PC-3 (cell line): ENCODE measurements around the gene ZRANB3. TPM values are rescaled to one million over a fixed set of nuclear protein-coding genes. Genes with fewer than 3 reads are reported as not detected.

ENCODE experiments used
- ATAC-seq: fragments of 200-7000 bp; cut with Tn5 transposase; 2 replicates; pipeline ENCODE4 v1.9.1; 2020; ENCODE audit warnings: mild to moderate bottlenecking, moderate library complexity
- BruUV-seq: library from RNA; stranded (reverse); fragments of 400-500 nt; replicated peaks from 2 replicates; lab custom pipeline; 2021; lab: Mats Ljungman, UMichigan
- CTCF ChIA-PET: fragments of 300-600 bp; sonication (Branson Sonifier 250); formaldehyde crosslinking; loops from one replicate; lab custom pipeline; 2022; ENCODE audit warnings: antibody characterized with exemption; lab: Charles Lee
- POLR2A ChIA-PET: fragments of 300-600 bp; sonication (Branson Sonifier 250); formaldehyde crosslinking; loops from one replicate; lab custom pipeline; 2022; ENCODE audit warnings: antibody characterized with exemption; ENCODE audit not compliant: unreplicated experiment; lab: Charles Lee
- DNase-seq: peaks from one replicate; pipeline ENCODE4 v3.0.0-alpha.2; 2015
- H2AFZ ChIP-seq: fragments of 300-600 bp; sonication (generic); 2 replicates; pipeline ENCODE4 v1.6.0; 2016; ENCODE audit warnings: antibody characterized with exemption, low read length
- H3F3A ChIP-seq: fragments of 300-600 bp; sonication (generic); one replicate; pipeline ENCODE4 v1.6.0; 2017; ENCODE audit warnings: antibody characterized with exemption, low read length, control low read depth, mild to moderate bottlenecking; ENCODE audit not compliant: unreplicated experiment
- H3K27ac ChIP-seq: fragments of 300-600 bp; sonication (generic); 2 replicates; pipeline ENCODE4 v1.5.1; 2016; ENCODE audit warnings: mild to moderate bottlenecking, low read length
- H3K27me3 ChIP-seq: fragments of 300-600 bp; sonication (generic); 2 replicates; pipeline ENCODE4 v1.6.1; 2016; ENCODE audit warnings: low read length, mixed read lengths
- H3K36me3 ChIP-seq: fragments of 300-600 bp; sonication (generic); 2 replicates; pipeline ENCODE4 v1.6.1; 2016; ENCODE audit warnings: low read depth, mixed run types, low read length, mixed read lengths
- H3K4me1 ChIP-seq: fragments of 300-600 bp; sonication (generic); 2 replicates; pipeline ENCODE4 v1.5.1; 2016; ENCODE audit warnings: low read length; ENCODE audit not compliant: insufficient read depth
- H3K4me2 ChIP-seq: fragments of 300-600 bp; sonication (generic); 2 replicates; pipeline ENCODE4 v1.6.0; 2016; ENCODE audit warnings: low read length
- H3K4me3 ChIP-seq: fragments of 300-600 bp; sonication (generic); 2 replicates; pipeline ENCODE4 v1.5.1; 2016; ENCODE audit warnings: mild to moderate bottlenecking, low read length, mixed read lengths
- H3K79me2 ChIP-seq: fragments of 300-600 bp; sonication (generic); 2 replicates; pipeline ENCODE4 v1.6.1; 2017; ENCODE audit warnings: low read length, mixed read lengths
- H3K9ac ChIP-seq: fragments of 300-600 bp; sonication (generic); 2 replicates; pipeline ENCODE4 v1.6.0; 2016; ENCODE audit warnings: mild to moderate bottlenecking, low read length
- H3K9me2 ChIP-seq: fragments of 300-600 bp; sonication (generic); replicated peaks from 2 replicates; pipeline ENCODE4 v1.6.1; 2016; ENCODE audit warnings: mixed run types, low read length, mixed read lengths
- H3K9me3 ChIP-seq: fragments of 300-600 bp; sonication (generic); 2 replicates; pipeline ENCODE4 v1.6.1; 2016; ENCODE audit warnings: low read length, mixed read lengths
- H4K20me1 ChIP-seq: fragments of 300-600 bp; sonication (generic); 2 replicates; pipeline ENCODE4 v1.6.1; 2016; ENCODE audit warnings: low read length, mixed read lengths
- EZH2 ChIP-seq: fragments of 300-600 bp; sonication (generic); IDR thresholded peaks from one replicate; pipeline ENCODE4 v1.6.1; 2017; ENCODE audit warnings: antibody characterized with exemption, mild to moderate bottlenecking, low read length; ENCODE audit not compliant: unreplicated experiment
- EZH2phosphoT487 ChIP-seq: fragments of 300-600 bp; sonication (generic); IDR thresholded peaks from 2 replicates; pipeline ENCODE4 v1.6.1; 2018; ENCODE audit warnings: mild to moderate bottlenecking, antibody characterized with exemption, low read length, borderline replicate concordance
- intact Hi-C: fragments of 100-400 bp; cut with micrococcal nuclease; formaldehyde crosslinking; loops from 2 replicates; pipeline ENCODE4 v1.9.0; 2023
- total RNA-seq: library from RNA; depleted of rRNA; stranded (reverse); fragments of >200 nt; gene quantifications from 2 replicates; pipeline ENCODE4 v1.2.3, GENCODE V29; 2014
- TF ChIP-seq, protein P1 (sequence below): fragments of 300-600 bp; sonication (generic); conservative IDR thresholded peaks from 2 replicates; pipeline ENCODE4 v1.5.1; 2017; ENCODE audit warnings: antibody characterized with exemption, low read depth, mild to moderate bottlenecking, low read length

Gene ZRANB3
- total RNA-seq, 1 experiment from 2014 or later = 8.6 TPM

DNA sequence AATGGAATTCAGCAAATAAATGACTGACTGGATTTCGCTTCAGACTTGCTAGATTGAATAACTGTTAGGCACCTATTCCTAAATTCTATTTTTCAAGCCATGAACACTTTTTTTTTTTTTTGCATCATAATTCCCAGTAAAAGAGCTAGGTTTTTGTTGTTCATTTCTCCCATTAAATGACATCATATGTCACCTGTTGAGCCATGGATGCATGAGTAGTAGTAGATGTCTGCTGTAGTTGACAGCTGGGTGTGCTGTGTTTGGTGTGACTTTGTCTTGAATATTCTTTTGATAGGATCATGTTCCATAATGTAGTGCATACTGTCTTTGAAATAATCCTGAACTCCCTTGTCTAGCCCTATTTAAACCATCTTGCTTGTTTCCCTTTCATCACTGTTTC, 363.7 kb downstream of the ZRANB3 start:
- ChIA-PET POLR2A (no interaction called here), CTCF (no interaction called here)
- no peak overlapping the region for H2AFZ ChIP-seq
- no peaks in the 10 kb centered on the region for H3K9me2 ChIP-seq
- no peaks in the 10 kb centered on the region for H4K20me1 ChIP-seq
- H3F3A ChIP-seq = peaks cover 5% of the 10 kb centered on the region
- H3K9ac ChIP-seq = no peak overlapping the region
- H3K4me2 ChIP-seq = no peak overlapping the region
- H3K4me3 ChIP-seq = no peak overlapping the region
- H3K79me2 ChIP-seq = no peaks in the 10 kb centered on the region
- TF ChIP-seq EZH2 (no peak), EZH2phosphoT487 (no peak)
- BruUV-seq = no TSS peak
- H3K4me1 ChIP-seq = peaks cover 29% of the 10 kb centered on the region
- H3K27me3 ChIP-seq = no peaks in the 10 kb centered on the region
- peaks cover 46% of the 10 kb centered on the region for H3K36me3 ChIP-seq
- H3K9me3 ChIP-seq = no peaks in the 10 kb centered on the region
- H3K27ac ChIP-seq = no peak overlapping the region
- no peak for ATAC-seq
- DNase-seq = no peak
- intact Hi-C loops = no loop called here

DNA sequence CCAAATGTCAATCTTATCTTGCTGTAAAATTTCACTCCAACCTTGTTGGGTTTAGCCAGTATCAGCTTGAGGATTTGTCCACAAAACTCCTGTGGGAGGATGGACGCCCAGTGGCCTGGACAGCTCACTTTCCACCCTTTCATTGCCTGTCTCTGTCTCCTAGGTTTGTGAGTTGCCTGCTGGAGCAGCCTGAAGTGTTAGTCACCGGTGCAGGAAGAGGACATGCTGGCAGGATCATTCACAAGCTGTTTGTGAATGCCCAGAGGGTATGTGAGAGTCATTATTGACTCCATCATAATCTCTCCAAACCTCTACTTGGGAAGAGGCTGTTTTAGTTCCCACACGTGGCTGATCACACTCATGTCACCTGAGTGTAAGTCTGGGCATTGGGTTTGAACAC, 366.6 kb downstream of the ZRANB3 start:
- TF ChIP-seq, protein P1, sequence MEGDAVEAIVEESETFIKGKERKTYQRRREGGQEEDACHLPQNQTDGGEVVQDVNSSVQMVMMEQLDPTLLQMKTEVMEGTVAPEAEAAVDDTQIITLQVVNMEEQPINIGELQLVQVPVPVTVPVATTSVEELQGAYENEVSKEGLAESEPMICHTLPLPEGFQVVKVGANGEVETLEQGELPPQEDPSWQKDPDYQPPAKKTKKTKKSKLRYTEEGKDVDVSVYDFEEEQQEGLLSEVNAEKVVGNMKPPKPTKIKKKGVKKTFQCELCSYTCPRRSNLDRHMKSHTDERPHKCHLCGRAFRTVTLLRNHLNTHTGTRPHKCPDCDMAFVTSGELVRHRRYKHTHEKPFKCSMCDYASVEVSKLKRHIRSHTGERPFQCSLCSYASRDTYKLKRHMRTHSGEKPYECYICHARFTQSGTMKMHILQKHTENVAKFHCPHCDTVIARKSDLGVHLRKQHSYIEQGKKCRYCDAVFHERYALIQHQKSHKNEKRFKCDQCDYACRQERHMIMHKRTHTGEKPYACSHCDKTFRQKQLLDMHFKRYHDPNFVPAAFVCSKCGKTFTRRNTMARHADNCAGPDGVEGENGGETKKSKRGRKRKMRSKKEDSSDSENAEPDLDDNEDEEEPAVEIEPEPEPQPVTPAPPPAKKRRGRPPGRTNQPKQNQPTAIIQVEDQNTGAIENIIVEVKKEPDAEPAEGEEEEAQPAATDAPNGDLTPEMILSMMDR = no peak
- TF ChIP-seq EZH2 (no peak), EZH2phosphoT487 (no peak)
- H3K36me3 ChIP-seq = peaks cover 32% of the 10 kb centered on the region
- H3K9me3 ChIP-seq = no peaks in the 10 kb centered on the region
- H3K79me2 ChIP-seq = no peaks in the 10 kb centered on the region
- ATAC-seq (peak; percentile 97), DNase-seq (peak; percentile 96)
- no peaks in the 10 kb centered on the region for H3K27me3 ChIP-seq
- BruUV-seq = no TSS peak
- H3K4me2 ChIP-seq = peak overlapping the region; percentile 15; the same call in 1 of the 2 replicates
- POLR2A ChIA-PET = interaction anchor here (0.6 to 0.7 kb wide), 2 partner anchors 62 to 119 kb away, joined by 3 read pairs; no protein-coding TSS in a partner anchor
- H3K9ac ChIP-seq = peak overlapping the region; percentile 32
- no peaks in the 10 kb centered on the region for H3K9me2 ChIP-seq
- intact Hi-C loops = loop anchor here (1.0 to 5.0 kb wide), 3 partner anchors 39 to 162 kb away; no protein-coding TSS in a partner anchor
- H3F3A ChIP-seq = peaks cover 5% of the 10 kb centered on the region
- no peaks in the 10 kb centered on the region for H4K20me1 ChIP-seq
- CTCF ChIA-PET = interaction anchor here (0.7 kb wide), 1 partner anchor 175 kb away, joined by 3 read pairs; no protein-coding TSS in a partner anchor
- H3K27ac ChIP-seq = peak overlapping the region; percentile 88
- H2AFZ ChIP-seq = no peak overlapping the region
- no peak overlapping the region for H3K4me3 ChIP-seq
- H3K4me1 ChIP-seq = peaks cover 36% of the 10 kb centered on the region

DNA sequence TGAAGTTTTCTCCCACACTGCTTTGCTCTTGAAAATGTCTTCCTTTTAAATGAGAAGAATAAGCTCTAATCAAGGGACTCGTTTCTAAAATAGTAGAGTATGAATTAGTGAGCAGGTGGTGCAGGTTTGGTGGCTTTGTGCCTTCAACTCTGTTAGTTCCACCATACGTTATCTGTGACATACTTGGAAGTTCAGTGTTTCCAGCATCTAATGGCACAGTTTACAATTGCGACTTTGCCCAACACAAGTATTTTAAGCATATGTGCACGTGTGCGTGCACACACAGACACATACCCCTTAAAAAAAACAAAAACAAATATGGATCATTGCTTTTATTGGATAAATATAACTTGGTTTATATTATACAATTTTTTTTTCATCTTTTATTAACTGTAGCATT, 367.1 kb downstream of the ZRANB3 start:
- H3K9me3 ChIP-seq = no peaks in the 10 kb centered on the region
- no peak for DNase-seq
- H3F3A ChIP-seq = peaks cover 5% of the 10 kb centered on the region
- no peak overlapping the region for H2AFZ ChIP-seq
- ChIA-PET CTCF (interaction anchor here (0.7 kb wide), 1 partner anchor 175 kb away, joined by 3 read pairs; no protein-coding TSS in a partner anchor), POLR2A (interaction anchor here (0.6 to 0.7 kb wide), 2 partner anchors 63 to 120 kb away, joined by 3 read pairs; no protein-coding TSS in a partner anchor)
- H3K79me2 ChIP-seq = no peaks in the 10 kb centered on the region
- TF ChIP-seq, protein P1 = no peak
- TF ChIP-seq EZH2 (no peak), EZH2phosphoT487 (no peak)
- no peak overlapping the region for H3K9ac ChIP-seq
- intact Hi-C loops = loop anchor here (1.0 to 5.0 kb wide), 4 partner anchors 39 to 162 kb away; no protein-coding TSS in a partner anchor
- H3K27me3 ChIP-seq = no peaks in the 10 kb centered on the region
- no peak for ATAC-seq
- no peaks in the 10 kb centered on the region for H3K9me2 ChIP-seq
- no peak overlapping the region for H3K4me2 ChIP-seq
- peak overlapping the region; percentile 83 for H3K27ac ChIP-seq
- peaks cover 27% of the 10 kb centered on the region for H3K36me3 ChIP-seq
- no peak overlapping the region for H3K4me3 ChIP-seq
- BruUV-seq = no TSS peak
- H3K4me1 ChIP-seq = peaks cover 36% of the 10 kb centered on the region
- H4K20me1 ChIP-seq = no peaks in the 10 kb centered on the region
